ENCODE data around the gene CACNA1D.
A peak's percentile ranks its signal among the peaks of the same experiment; 100 is the strongest.

Gene CACNA1D

DNA sequence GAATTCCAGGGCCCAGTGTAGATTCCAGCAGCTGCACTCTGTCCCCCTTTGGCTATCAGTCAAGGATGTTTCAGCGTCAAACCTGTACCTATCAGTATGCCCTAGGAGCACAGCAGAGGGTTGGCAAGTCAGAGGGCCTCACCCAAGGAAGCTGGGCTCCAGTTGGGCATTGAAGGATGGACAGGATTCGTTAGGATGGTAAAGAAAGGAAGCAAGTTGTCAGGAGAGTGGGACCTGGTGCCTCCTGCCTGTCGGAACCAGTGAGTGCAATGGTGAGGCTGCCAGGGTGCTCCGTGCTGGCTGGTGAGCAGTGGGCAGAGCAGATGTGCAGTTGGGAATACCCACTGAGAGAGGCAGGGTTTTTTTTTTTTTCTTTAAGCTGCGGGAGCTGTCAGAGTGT, 194.6 kb downstream of the CACNA1D start:
- no peak for DNase-seq (ENCODE audit: low read depth in 2 of 2)

DNA sequence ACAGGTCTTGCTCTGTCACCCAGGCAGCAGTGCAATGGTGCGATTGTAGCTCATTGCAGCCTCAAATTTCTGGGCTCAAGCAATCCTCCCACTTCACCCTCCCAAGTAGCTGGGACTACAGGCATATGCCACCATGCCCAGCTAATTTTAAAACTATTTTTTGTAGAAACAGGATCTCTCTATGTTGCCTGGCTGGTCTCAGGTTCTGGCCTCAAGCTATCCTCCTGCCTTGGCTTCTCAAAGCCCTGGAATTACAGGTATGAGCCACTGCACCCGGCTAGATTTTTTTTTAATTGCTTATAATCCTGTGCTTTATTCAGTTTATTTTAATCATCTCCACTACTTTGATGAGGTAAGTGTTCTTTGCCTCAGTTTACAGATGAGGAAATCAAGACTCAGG, 195.3 kb downstream of the CACNA1D start:
- DNase-seq (ENCODE audit: low read depth in 2 of 2): no peak

DNA sequence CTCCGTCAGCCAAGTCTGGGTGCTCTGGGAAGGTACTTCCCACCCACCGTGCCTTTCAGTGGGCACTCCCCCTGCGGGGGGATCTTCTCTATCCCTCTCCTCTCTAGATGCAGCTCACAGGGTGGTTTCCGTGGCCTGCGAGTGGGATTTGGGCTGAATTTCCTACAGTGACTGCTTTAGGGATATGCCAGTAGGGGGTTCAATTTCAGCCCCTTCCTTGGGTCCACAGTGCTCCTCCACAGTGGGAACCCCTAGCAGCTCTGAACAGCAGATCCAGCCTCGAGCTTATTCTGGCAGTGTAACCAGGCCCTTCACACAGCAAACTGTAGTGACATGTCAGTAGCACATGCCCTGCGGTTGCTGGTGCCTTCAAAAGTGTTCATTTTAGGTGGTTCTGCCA, 196.1 kb downstream of the CACNA1D start:
- no peak for DNase-seq (ENCODE audit: low read depth in 2 of 2)

DNA sequence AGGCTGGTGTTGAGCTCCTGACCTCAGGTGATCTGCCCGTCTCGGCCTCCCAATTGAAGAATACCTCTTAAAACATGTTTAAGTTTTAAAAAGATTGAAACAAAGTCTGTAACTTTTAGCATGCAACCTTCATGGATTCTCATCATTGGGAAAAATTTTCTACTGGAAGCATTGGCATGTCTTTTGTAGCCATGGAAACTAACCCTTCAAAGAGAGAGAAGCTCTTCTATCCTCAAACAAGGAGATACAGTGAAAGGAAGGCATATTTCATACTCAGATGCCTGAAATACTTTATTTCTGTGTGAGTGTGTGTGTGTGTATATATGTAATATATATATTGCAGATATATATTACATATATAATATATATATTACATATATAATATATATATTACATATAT, 196.9 kb downstream of the CACNA1D start:
- DNase-seq (ENCODE audit: low read depth in 2 of 2): no peak

DNA sequence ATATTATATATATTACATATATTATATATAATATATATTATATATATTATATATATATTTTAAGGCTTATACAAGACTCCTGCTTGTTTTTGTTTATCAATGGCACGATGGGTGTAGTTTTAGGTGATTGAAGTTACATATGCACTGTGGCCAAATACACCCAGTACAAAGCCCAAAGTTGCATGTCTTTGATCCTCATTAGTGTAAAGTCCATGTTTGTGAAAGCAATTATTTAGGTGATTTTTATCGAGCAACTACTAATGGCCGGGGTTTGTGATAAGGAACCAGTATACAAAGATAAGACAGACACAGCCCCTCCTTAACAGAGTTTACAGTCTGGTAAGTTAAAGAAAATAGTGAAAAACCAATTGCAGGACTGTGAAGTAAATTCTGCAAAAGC, 197.5 kb downstream of the CACNA1D start:
- DNase-seq (ENCODE audit: low read depth in 2 of 2): no peak

DNA sequence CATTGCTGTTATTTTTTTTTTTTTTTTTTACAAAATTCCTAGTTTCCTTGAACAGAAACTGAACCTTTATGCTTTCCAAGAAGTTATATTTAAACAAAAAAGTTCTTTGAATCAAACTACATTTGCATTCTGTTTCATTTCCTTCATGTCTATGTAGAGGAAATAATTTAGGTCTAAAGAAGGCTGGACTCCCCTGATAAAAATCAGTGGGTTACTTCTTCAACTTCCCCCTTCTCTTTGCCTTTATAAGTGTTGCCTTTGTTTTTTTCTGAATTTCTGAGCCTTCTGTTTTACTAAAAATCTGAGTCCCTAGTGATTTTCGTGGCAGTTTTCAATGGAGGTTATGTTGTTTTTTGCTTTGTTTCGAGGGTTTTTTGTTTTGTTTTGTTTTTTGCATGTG, 199.0 kb downstream of the CACNA1D start:
- no peak for DNase-seq (ENCODE audit: low read depth in 2 of 2)

DNA sequence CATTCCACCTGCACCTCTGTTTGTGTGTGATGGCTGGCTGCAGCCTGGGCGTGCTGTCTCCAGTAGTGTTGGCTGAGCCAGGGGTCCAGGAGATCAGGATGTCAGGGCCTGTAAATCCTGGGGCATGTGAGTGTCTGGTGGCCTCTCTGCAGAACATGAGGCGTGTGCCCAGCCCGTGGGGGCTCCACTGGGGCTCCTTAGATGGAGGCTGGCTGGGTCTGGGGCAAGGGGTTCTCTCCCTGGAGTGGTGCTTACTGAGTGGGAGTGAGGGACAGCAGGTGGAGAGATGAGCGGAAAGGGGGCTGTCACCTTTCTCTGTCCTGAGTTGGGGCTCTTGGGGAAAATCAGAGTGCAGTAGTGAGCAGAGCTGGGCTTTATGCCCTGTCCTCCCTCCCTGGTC, 199.6 kb downstream of the CACNA1D start:
- DNase-seq (ENCODE audit: low read depth in 2 of 2): no peak

DNA sequence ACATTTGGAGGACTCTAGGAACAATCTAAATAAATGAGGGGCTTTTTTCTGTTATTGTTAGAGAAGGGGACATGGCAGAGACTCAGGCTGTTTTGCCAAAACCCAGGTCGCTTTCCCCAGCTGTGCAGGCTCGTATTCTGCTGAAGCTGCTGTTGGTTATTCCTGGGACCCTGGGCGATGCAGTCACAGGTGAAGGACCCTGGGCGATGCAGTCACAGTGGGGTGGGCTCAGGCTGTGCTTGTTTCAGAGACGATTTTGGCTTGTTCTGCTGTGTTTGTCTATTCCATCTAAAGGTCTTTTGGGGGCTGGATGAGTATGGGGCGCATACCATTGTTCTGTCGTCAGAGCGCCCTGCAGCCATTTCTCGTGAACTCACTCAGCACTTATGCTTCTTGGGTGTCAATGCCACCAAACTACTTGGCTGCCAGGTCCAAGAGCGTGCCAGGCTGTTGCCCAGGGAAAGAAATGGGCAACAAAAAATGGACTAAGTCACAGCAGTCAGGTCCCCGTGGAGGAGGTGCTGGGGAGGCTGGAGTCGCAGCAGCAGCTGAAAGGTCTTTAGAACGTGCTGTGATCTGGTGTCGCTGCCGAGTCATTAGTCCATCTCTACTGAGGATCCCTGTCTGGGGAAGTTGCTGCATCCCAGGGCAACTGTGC, 200.4 kb downstream of the CACNA1D start:
- no peak for DNase-seq (ENCODE audit: low read depth in 2 of 2)

DNA sequence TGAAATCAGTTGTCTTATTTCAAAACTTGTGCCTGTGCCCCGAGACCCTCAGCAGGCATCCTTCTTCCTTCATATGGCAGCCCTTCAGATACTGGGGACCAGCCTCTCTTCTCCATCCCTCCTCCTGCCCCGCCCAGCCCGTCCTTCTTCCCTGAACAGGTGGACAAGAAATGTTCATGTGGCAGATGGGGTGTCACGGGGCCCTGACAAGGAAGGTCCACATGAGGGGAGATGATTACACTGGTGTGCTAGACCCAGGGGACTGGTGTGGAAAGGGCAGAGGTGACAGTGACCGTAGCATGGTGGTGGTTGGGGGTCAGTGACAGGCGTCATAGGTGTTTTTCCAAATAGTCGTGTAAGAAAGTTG, 200.9 kb downstream of the CACNA1D start:
- no peak for DNase-seq (ENCODE audit: low read depth in 2 of 2)

DNA sequence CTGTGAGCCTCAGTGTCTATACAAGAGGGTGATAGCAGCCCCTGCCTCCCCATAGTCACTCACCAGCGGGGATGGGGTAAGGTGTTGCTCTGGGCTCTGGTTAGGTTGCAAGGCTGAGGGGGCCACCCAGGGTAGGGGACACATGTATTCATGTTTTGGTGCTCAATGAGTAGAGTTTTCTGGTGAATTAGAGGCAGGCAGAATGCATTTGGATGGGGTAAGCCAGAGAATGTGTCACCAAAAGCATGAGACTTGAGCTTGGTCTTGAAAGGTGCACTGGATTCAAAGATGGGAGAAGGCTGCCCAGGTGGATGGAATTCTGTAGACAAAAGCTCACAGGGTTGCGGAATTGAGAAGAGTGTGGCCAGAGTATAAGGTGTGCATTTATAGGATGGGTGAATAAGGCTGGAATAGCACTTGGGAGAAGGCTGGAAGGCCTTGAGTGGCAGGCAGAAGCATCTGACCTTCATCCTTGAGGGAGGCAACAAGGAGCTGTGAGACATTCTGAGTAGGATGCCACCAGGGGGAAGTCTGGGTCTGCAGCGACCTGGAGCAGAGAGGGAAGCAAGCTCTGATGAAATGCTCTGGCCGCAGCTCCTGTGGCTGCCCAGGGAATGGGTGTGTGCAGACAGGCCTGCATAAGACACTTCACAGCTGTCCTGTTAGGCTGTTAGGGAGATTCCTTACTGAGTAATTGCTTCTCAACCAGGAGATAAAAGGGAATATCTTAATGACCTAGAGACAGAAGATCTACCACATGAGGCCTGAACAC, 202.2 kb downstream of the CACNA1D start:
- DNase-seq (ENCODE audit: low read depth in 2 of 2): no peak

DNA sequence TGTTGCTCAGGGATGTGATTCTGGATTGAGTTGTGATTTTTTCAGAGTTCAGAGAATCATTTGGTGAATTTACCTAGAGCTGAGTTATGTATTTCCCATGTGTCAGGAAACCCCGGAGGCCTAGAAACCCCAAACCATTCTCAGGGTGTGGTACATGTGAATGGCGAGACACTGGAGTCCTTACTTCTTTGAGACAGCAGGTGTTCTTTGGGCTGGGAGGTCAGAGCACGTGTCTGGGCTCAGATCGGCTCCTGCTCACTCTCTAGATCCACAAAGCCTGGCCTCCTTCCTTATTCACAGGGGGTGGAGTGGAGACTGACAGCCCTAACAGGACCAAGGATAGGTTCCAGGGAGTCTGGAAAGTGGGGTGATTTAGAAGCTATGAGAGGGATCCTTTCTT, 206.0 kb downstream of the CACNA1D start:
- DNase-seq (ENCODE audit: low read depth in 2 of 2): no peak

DNA sequence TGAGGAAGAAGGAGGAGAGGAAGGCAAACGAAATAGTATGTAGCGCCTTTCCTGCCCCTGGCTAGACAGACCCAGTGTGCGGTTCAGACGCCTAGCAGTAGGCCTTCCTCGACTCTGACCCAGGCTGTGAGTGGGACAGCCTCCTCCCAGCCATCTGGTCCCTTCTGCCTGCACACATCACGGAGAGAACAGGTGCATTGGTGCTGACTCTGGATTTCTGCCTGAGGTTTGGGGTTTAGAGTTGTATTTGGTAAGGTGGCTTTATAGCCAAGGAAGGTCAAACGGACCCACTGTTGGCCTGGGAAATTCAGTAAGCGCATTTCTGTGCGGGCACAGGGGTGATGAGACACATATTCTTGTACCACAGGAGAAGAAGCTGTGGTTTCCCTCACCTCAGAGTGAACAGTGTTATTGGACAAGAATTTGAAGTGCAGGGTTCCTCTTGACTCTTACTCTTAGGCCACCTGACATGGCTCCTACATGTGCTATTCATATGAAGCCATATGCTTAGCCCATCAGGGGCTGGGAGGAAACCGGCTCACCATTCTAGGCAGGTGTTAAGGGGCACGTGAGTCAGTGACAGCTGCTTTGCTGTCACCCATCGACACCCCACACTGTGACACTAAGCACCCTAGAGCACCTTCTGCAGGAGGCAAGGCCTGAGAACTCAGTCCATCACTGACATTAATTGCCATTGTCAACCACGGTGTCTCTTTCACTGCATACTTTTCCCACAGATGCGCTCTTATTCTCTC, 208.5 kb downstream of the CACNA1D start:
- no peak for DNase-seq (ENCODE audit: low read depth in 2 of 2)

DNA sequence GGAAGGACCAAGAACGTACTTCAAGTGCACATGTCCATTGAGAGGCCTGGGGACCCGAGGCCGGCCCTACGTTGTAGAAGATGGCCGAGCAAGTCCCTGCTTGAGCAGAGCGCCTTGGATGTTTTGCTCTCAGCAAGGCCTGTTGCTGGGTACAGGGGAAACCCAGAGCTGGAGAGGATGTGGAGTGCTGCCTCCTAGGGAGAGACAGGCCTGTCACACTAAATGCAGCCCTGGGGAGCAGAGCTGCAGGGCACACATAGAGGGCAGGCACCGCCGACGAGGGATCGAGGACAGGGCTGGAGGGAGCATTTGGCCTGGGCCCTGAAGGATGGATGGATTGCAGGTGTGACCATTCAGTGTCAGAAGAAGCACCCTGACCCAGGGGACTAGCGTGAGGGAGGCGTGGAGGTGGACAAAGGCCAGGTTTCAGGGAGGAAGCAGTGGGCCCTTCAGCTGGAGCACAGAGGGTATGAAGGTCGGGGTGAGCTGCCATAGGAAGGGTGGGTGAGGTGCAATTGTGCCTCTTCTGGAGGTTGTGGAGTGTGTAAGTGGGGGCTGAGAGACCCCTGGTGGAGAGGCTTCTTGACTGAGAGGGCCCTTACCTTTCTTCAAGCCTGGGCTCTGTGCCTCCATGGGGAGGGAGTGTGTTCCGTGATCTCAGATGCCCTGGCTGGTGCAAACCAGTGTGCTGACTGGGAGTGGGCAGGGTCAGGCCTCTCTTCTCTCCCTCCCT, 209.4 kb downstream of the CACNA1D start:
- no peak for DNase-seq (ENCODE audit: low read depth in 2 of 2)

DNA sequence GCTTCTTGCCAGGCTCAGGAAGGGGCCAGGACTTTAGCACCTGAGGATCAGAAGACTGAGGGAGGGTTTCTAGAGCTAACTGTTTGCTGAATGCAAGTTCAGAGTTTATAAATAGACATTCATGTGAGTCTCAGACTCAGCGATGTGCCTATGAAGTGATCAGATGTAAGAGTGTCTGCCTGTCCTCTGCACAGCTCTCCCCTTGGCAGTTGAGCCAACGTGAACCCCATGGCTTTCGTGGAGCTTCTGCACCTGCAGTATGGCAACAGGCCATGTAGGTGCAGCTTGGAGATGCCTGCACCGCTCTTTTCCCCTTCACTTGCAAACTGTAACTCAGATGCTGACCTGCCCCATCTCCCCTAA, 209.9 kb downstream of the CACNA1D start:
- no peak for DNase-seq (ENCODE audit: low read depth in 2 of 2)

DNA sequence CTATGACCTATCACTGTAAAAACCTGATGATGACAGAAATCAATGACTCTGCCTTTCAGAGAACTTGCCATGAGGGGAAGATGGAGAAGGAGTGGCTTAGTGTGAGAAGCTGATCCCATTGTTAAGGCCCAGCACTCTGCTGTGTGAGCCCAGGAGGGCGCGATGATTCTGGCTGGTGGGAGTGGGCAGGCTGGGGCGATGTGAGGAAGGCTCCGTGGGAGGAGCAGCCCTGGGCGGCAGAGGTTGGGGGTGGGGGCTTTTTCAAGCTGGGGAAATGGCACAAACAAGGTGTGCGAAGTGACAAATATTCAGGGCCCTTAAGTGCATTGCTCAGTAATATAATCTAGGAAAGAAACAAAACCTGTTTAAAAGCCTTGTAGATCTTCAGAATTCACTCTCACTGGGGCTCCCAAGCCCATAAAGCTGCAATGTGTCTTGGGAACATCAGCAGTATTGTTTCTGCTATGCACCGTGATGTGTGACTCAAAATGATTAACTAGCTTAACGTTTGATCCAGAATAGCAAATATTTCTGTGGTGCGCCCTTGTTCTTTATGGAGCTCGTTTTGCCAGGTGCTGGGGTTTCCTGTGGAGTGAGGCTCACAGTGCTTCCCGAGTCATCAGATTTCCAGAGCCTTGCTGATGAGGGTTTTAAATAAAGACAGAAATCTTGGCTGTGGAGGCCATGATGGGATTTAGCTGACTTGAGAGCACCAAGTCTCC, 210.8 kb downstream of the CACNA1D start:
- DNase-seq (ENCODE audit: low read depth in 2 of 2): no peak

DNA sequence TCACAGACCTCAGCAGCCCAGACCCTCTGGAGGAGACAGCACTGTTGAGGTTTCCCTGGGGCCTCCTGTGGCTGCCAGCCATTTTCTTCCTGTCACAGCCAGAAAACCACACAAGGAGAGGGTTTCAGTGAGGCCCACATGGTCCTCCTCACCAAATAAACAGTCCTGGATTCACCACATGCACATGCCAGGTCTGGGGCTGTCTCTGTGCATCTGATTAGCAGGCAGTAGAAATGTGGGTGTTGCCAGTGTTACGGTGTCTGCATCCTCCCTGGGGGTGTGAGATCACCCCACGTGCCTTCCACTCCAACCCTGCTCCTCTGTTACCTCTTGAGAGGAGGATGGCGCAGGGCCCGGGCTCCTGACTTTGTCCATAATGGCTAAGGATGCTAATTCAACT, 211.4 kb downstream of the CACNA1D start:
- DNase-seq (ENCODE audit: low read depth in 2 of 2): no peak

DNA sequence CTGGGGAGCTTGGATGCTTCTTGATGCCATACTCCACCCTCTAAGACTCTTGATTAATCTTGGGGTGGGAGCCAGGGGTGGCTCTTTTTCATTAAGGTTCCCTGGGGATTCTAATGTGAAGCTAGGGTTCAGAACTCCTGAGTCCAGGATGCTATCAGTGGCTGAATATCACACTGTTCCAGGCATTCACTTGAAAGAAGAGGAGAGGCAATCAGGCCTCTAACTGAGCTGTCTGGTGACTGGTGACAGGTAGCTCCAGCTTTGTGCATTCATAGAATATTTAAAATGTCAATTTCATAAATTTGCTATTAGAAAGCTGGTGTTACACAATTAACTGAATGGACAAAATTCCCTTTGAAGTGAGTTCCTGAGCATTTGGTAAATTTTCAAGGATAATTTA, 212.8 kb downstream of the CACNA1D start:
- DNase-seq (ENCODE audit: low read depth in 2 of 2): no peak

DNA sequence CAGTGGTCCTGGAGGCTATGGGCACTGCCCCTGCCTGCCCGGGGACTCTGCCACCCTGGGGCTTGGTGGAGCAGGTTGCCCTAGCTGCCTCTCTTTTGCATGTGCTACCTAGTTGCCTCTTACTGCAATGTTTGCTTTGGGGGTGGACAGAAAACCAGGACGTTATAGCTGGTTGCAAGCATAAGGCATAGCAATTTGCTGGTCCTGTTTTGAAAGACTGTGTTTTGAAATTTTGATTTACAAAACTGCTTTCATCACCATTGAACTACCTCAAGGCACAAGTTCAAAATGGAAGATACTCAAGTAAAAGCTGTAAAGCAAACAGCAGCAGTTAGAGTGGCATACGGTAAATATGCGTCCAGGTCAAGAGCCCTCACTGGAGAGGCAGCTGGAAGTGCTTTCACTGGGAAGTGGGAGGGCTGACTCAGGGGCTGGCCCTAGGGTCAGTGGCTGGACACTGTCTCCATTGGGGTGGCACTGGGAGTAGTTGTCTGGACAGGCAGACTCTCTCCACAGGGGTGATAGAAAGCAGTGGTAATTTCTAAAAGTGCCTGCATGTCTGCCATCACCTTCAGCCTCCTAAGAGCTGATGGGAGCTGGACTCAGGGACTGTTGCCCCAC, 213.7 kb downstream of the CACNA1D start:
- no peak for DNase-seq (ENCODE audit: low read depth in 2 of 2)

DNA sequence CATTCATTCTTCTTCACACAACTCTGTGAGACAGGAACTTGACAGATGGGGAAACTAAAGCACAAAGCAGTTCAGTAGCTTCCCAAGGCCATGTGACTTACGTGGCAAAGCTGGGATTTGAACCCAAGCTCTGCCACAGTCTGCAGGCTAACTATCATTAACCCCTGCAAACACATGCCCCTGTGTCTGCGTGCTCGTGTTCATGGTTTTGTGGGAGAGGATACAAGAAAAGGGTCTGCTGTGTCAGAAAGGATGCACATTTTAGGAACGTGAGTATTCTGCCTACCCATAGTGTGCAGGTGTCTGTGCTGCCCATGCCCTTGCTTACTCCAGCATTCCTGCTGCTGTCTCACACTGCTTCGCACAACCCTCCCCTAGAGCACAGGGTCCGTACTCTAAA, 214.8 kb downstream of the CACNA1D start:
- no peak for DNase-seq (ENCODE audit: low read depth in 2 of 2)

DNA sequence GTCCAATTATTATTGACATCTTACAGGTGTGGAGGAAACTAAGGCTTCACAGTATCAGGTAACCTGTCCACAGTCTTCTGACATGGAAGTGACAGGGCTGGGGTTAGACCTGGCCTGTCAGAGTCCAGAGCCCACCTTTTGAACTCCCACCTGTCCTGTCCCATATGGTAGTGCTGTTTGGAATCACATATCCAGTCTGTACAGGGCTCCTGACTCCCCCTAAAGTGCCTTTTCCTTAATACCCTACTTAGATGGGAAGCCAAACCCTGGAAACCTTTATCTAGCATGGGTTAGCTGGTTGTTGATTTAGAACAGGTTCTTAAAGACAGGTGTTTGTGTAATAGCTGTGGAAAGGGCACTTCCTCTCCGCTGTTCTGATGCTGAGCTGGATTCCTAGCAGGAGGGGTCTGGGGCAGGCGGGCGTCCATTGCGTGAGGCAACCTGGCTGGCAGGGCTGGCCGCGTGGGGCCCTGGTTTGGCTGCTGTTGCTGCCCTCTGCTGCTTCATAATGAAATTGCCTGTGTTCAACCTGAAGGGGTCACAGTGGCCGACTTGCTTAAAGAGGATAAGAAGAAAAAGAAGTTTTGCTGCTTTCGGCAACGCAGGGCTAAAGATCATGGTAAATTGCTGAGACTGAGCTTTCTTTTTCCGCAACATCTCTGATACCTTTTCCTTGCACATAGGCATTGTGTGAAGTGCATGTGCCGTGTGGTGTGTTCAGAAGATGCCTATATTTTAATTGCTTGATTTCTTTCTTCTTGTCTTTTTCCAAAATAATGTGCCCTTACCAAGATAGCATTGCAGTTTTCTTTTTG, 215.7 kb downstream of the CACNA1D start:
- DNase-seq (ENCODE audit: low read depth in 2 of 2): peak; percentile 20 to 60
